Activated naive CD4-positive, alpha-beta T cell treated with anti-CD3 and anti-CD28 coated beads for 36 hours (primary cell): ENCODE data around the gene TBC1D21. TPM values are rescaled to one million over a fixed set of nuclear protein-coding genes. Genes with fewer than 3 reads are reported as not detected.

Source experiments
- CTCF ChIA-PET: fragments of 350-600 bp; sonication (Branson Sonifier 250); formaldehyde crosslinking; loops from one replicate; lab custom pipeline; 2021; ENCODE audit warnings: antibody characterized with exemption; lab: Charles Lee
- DNase-seq: peaks from one replicate; pipeline ENCODE4 v3.0.0-alpha.2; 2020
- H3K27ac Mint-ChIP-seq: one replicate; pipeline ENCODE4 v1.8.0; 2021; ENCODE audit warnings: mild to moderate bottlenecking, mixed read lengths
- H3K27me3 Mint-ChIP-seq: one replicate; pipeline ENCODE4 v1.8.0; 2021; ENCODE audit warnings: low read depth, mixed read lengths
- H3K36me3 Mint-ChIP-seq: one replicate; pipeline ENCODE4 v1.8.0; 2021; ENCODE audit warnings: low read depth, mixed read lengths
- H3K4me1 Mint-ChIP-seq: one replicate; pipeline ENCODE4 v1.8.0; 2021; ENCODE audit warnings: low read depth, mixed read lengths
- H3K4me3 Mint-ChIP-seq: one replicate; pipeline ENCODE4 v1.8.0; 2021; ENCODE audit warnings: mild to moderate bottlenecking, moderate library complexity, mixed read lengths
- H3K9me3 Mint-ChIP-seq: one replicate; pipeline ENCODE4 v1.8.0; 2021; ENCODE audit warnings: mixed read lengths
- intact Hi-C: fragments of 100-400 bp; cut with micrococcal nuclease; formaldehyde crosslinking; loops from one replicate; pipeline ENCODE4 v1.15.1; 2023
- total RNA-seq, 2 experiments: library from RNA; stranded (reverse); gene quantifications; one replicate each; pipeline ENCODE4 v1.2.3, GENCODE V29; 2021

TBC1D21 gene
- total RNA-seq, 2 experiments from 2014 or later, result not detected

DNA sequence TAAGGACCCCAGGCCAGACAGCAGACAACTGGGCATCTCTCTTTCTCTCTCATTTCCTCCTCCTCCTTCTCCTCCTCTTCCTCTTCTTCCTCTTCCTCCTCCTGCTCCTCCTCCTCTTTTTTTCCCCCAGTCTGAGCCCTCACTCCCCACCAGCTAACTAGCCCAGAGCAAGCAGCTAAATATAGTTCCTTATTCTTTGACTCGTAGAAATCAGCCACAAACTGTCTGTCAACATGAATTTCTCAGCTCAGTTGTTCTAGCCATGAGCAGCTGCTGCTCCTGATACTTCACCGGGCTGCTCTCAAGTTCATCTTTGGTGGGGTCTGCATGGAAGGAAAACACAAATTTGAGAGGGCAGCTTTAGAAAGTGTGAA lies 33.7 kb downstream of the TBC1D21 start:
- intact Hi-C loops, result loop anchor here (5.0 kb wide), 1 partner anchor 270 kb away; no protein-coding TSS in a partner anchor
- no peak overlapping the region for H3K4me3 Mint-ChIP-seq
- no peak for DNase-seq
- CTCF ChIA-PET, result interaction anchor here (0.7 to 6.1 kb wide), 13 partner anchors 8 to 57 kb away, joined by 3 to 82 read pairs (median 4); partner anchors contain the start of gene TBC1D21
- H3K27me3 Mint-ChIP-seq, result no peaks in the 10 kb centered on the region
- no peaks in the 10 kb centered on the region for H3K36me3 Mint-ChIP-seq
- no peak overlapping the region for H3K27ac Mint-ChIP-seq
- no peaks in the 10 kb centered on the region for H3K9me3 Mint-ChIP-seq
- H3K4me1 Mint-ChIP-seq, result no peaks in the 10 kb centered on the region

DNA sequence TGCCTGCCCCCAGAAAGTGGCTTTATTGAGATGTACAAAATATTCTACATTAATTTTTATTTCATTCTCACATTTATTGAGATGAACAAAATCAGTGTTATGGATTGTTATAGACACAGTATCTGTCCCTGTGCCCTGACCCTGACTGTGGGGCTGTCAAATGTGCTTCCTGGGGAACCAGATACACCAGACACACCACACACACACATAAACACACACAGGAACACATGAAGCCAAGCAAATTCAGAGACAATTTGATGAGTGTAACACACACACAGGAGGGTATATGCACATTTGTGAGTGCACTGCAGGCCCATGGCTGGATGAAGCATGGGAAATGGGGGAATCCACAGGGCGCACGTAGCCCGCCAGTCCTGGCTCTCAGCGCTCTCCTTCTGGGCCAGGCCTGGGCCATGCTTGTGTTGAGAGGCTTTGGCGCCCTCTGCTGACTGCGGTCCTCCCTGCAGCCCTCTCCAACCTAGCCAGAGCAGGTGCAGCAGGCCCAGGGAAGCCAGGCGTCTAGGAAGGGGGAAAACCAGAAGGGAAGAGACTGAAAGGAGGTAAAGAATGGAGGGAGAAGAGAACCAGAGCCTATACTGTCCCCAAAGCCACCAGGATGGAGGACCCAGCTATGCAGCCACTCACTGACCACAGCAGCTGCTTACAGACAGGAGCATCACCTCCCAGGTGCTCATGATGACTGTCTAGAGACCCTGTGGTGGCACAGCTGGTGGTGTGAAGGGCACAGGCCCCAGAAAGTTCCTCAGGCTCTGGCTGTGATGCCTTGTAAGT lies 34.9 kb downstream of the TBC1D21 start:
- no peaks in the 10 kb centered on the region for H3K27me3 Mint-ChIP-seq
- H3K36me3 Mint-ChIP-seq, result no peaks in the 10 kb centered on the region
- no peak overlapping the region for H3K4me3 Mint-ChIP-seq
- intact Hi-C loops, result loop anchor here (1.0 to 5.0 kb wide), 3 partner anchors 11 to 271 kb away; no protein-coding TSS in a partner anchor
- peak; percentile 89 for DNase-seq
- H3K4me1 Mint-ChIP-seq, result no peaks in the 10 kb centered on the region
- CTCF ChIA-PET, result interaction anchor here (0.6 to 6.1 kb wide), 14 partner anchors 8 to 1104 kb away, joined by 3 to 82 read pairs (median 6); partner anchors contain the start of gene TBC1D21
- no peak overlapping the region for H3K27ac Mint-ChIP-seq
- H3K9me3 Mint-ChIP-seq, result no peaks in the 10 kb centered on the region

DNA sequence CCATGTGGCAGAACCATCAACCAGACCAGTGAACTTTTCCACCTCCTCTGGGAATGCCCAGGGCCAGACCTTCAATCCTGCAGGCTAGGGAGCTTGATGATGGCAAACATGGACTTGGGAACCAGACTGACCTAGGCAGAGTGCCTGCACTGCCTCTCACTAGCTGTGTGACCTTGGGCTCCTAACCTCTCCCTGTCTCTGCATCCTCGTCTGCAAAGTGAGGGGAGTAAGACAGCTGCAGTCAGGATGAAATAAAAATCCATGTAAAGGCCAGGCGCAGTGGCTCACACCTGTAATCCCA lies 35.4 kb downstream of the TBC1D21 start:
- intact Hi-C loops, result loop anchor here (1.0 to 5.0 kb wide), 3 partner anchors 11 to 271 kb away; no protein-coding TSS in a partner anchor
- no peaks in the 10 kb centered on the region for H3K36me3 Mint-ChIP-seq
- no peak for DNase-seq
- CTCF ChIA-PET, result interaction anchor here (0.6 to 6.1 kb wide), 10 partner anchors 9 to 1104 kb away, joined by 3 to 82 read pairs (median 5); partner anchors contain the start of gene TBC1D21
- no peaks in the 10 kb centered on the region for H3K9me3 Mint-ChIP-seq
- H3K4me3 Mint-ChIP-seq, result no peak overlapping the region
- H3K27ac Mint-ChIP-seq, result no peak overlapping the region
- no peaks in the 10 kb centered on the region for H3K4me1 Mint-ChIP-seq
- H3K27me3 Mint-ChIP-seq, result no peaks in the 10 kb centered on the region

DNA sequence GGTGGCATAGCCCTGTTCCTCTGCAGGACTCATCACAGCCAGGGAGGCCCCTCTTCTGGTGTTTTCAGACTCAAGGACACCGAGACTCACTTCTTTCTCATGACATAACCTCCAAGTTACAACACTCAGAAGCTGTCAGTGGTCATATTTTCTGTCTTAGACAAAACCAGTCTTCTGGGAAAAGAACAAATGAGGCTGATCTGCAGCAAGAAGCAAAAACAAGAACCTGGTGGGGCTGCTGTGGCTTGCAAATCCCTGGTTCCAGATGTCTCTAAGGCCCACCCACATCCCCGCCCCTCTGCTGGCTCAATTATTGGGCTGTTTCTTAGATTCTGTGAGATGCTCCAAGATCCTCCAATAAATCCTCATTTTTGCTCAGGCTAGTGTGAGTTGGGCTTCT lies 36.3 kb downstream of the TBC1D21 start:
- no peak for DNase-seq
- Mint-ChIP-seq H3K27me3 (no peaks in the 10 kb centered on the region), H3K4me3 (no peak overlapping the region), H3K9me3 (no peaks in the 10 kb centered on the region), H3K27ac (no peak overlapping the region), H3K4me1 (no peaks in the 10 kb centered on the region), H3K36me3 (no peaks in the 10 kb centered on the region)
- CTCF ChIA-PET, result interaction anchor here (0.6 to 6.1 kb wide), 8 partner anchors 10 to 273 kb away, joined by 3 to 82 read pairs (median 8); partner anchors contain the start of gene TBC1D21
- intact Hi-C loops, result loop anchor here (5.0 kb wide), 1 partner anchor 272 kb away; no protein-coding TSS in a partner anchor

DNA sequence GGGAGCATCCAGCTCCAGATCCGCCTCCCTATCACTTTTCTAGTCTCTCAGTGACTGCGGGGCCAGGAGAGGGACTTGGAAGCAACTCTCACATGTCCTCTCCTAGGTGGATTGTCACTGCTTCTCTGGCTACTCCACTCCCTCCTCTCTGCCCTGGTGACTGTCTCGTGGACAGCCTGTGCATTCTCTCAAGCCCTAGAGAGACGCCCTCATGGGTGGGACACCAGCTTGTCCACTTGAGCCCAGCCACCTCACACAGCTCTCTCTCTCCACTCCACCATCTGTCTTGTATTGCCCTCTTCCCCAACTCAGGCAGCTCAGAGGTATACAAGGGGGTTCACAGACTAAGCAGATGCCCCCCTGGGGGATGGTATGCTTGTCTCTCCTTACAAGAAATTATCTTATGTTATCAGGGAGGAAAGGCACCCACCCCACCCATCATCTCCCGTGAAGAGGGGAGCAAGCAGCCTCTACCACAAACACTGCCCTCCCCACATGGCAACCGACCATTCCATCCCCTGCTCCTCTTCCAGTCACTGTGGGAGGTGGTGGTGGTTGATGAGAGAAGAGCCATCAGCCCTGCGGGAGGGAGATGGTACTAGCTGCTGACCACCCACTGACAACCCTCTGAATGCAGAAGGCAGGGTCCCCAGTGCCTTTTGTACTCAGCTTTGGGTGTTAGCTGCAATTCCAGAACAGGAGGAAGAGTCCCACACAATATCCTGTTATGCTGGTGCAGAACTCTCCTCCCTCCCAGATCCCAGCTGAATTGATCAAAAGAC lies 37.3 kb downstream of the TBC1D21 start:
- Mint-ChIP-seq H3K4me1 (no peaks in the 10 kb centered on the region), H3K4me3 (no peak overlapping the region), H3K36me3 (no peaks in the 10 kb centered on the region), H3K27me3 (no peaks in the 10 kb centered on the region), H3K27ac (no peak overlapping the region), H3K9me3 (no peaks in the 10 kb centered on the region)
- intact Hi-C loops, result no loop called here
- CTCF ChIA-PET, result interaction anchor here (1.1 to 6.1 kb wide), 5 partner anchors 10 to 274 kb away, joined by 3 to 82 read pairs (median 6); partner anchors contain the start of gene TBC1D21
- no peak for DNase-seq

DNA sequence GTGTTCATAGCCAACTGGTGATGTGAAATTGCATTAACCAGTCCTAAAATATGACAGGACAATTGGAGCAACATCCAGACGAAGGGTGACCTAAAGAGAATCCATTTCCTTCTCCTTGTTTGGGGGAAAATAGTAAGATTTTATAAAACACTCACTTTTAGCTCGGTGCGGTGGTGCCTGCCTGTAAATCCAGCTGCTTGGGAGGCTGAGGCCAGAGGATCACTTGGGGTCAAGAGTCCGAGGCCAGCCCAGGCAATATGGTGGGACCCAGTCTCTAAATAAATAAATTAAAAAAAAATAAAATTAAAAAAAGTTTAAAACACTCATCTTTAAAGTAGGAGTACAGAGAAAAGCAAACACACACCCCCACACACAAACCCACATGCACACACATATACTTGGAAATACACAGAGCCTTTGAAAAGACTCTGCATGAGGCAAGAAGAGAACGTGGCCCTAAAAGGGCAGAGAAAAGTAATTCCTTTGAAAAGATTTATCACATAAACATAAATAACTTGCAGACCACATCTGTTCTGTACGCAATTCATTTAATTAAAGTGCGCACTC lies 38.7 kb downstream of the TBC1D21 start:
- Mint-ChIP-seq H3K4me3 (no peak overlapping the region), H3K36me3 (no peaks in the 10 kb centered on the region), H3K9me3 (no peaks in the 10 kb centered on the region), H3K27ac (no peak overlapping the region), H3K4me1 (no peaks in the 10 kb centered on the region), H3K27me3 (no peaks in the 10 kb centered on the region)
- DNase-seq, result no peak
- intact Hi-C loops, result no loop called here
- CTCF ChIA-PET, result interaction anchor here (0.6 to 6.1 kb wide), 2 partner anchors 38 kb away, joined by 3 to 82 read pairs; partner anchors contain the start of gene TBC1D21

DNA sequence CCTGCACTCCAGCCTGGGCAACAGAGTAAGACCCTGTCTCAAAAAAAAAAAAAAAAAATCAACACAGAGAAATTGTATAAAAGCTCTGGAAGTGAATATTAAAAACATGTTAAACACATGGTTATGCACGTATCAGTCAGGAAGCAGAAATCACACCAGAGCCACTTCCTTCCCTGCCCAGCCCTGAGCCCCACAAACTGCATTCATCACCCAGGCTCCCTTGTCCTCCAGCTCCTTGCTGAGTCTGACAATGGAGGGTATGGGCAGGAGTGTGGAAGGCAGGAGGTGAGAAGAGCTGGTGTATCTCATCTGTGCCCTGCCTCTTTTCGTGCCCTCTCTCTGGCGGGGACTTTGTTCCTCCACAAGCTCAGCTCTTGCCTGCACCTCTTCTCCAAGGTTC lies 40.8 kb downstream of the TBC1D21 start:
- no peak overlapping the region for H3K4me3 Mint-ChIP-seq

DNA sequence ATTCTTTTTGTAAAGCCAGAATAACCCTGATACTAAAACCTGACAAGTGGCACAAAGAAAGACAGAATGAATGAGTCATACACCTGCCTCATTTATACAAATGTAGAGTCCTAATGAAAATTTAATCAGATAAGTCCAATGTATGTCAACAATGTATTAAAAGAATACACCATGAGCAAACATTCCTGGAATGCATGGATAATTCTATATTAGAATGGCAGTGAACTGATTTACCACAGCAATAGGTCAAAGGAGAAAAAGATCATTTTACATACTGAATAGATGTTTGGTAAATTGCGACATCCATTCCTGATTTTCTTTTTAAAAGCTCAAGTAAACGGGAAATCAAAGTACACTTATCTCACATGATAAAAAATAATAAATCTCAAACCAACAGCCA lies 41.7 kb downstream of the TBC1D21 start:
- Mint-ChIP-seq H3K9me3 (peaks cover 7% of the 10 kb centered on the region), H3K36me3 (peaks cover 20% of the 10 kb centered on the region), H3K4me1 (no peaks in the 10 kb centered on the region), H3K4me3 (no peak overlapping the region), H3K27me3 (no peaks in the 10 kb centered on the region), H3K27ac (no peak overlapping the region)
- intact Hi-C loops, result no loop called here
- no peak for DNase-seq
- CTCF ChIA-PET, result interaction anchor here (0.8 to 2.7 kb wide), 2 partner anchors 10 to 13 kb away, joined by 3 to 8 read pairs; no protein-coding TSS in a partner anchor

More for the DNA sequence above, 40.8 kb downstream of the TBC1D21 start:
- Mint-ChIP-seq H3K27me3 (no peaks in the 10 kb centered on the region), H3K4me1 (no peaks in the 10 kb centered on the region), H3K36me3 (peaks cover 15% of the 10 kb centered on the region), H3K27ac (no peak overlapping the region), H3K9me3 (peaks cover 7% of the 10 kb centered on the region)
- intact Hi-C loops, result no loop called here
- CTCF ChIA-PET, result interaction anchor here (0.7 to 2.3 kb wide), 3 partner anchors 13 to 181 kb away, joined by 3 to 9 read pairs (median 5); no protein-coding TSS in a partner anchor
- no peak for DNase-seq

DNA sequence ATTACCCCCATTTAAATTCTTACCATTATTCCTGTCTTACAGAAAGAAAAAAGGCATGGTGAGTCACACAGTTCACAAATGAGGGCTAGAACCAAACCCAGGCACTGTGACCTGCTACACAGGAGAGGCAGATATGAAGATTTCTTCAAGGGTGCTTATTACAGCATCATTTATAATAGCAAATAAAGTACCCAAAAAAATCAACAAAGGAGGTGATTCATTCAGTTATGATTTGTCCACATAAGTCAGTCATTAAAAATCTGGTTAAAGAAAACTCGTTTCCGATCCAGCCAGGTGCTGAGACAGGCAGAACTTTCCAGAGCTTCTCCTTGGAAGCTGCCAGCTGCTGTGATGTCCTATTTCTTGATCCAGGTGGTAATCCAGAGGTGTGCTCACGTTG lies 45.4 kb downstream of the TBC1D21 start:
- Mint-ChIP-seq H3K36me3 (peaks cover 22% of the 10 kb centered on the region), H3K4me1 (peaks cover 9% of the 10 kb centered on the region), H3K27ac (no peak overlapping the region), H3K4me3 (no peak overlapping the region), H3K9me3 (peaks cover 7% of the 10 kb centered on the region), H3K27me3 (no peaks in the 10 kb centered on the region)
- CTCF ChIA-PET, result interaction anchor here (1.0 kb wide), 1 partner anchor 12 kb away, joined by 3 read pairs; no protein-coding TSS in a partner anchor
- DNase-seq, result no peak
- intact Hi-C loops, result no loop called here

DNA sequence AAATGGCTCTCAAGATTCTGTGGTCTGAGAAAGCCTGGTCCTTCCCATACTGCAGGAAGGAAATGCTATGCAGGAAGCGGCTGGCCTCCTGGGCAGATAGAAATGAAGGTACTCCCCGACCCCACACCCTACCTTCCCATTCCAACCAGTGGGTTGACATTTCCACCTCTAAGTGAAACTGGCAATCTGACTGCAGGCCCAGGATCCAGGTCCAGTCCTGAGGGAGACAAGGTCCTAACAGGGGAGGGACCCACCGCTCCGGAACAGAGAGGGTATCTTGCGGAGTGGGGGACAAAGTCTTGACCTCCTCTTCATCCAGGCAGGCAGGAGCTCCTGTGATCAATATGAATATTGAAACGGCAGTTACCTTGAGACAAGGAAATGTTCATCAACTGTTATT lies 46.3 kb downstream of the TBC1D21 start:
- no peak overlapping the region for H3K27ac Mint-ChIP-seq
- H3K27me3 Mint-ChIP-seq, result no peaks in the 10 kb centered on the region
- CTCF ChIA-PET, result interaction anchor here (1.2 to 1.5 kb wide), 2 partner anchors 31 to 46 kb away, joined by 4 to 8 read pairs; partner anchors contain the start of gene TBC1D21
- intact Hi-C loops, result no loop called here
- H3K4me3 Mint-ChIP-seq, result no peak overlapping the region
- H3K4me1 Mint-ChIP-seq, result peaks cover 19% of the 10 kb centered on the region
- DNase-seq, result no peak
- H3K9me3 Mint-ChIP-seq, result peaks cover 7% of the 10 kb centered on the region
- H3K36me3 Mint-ChIP-seq, result peaks cover 22% of the 10 kb centered on the region

DNA sequence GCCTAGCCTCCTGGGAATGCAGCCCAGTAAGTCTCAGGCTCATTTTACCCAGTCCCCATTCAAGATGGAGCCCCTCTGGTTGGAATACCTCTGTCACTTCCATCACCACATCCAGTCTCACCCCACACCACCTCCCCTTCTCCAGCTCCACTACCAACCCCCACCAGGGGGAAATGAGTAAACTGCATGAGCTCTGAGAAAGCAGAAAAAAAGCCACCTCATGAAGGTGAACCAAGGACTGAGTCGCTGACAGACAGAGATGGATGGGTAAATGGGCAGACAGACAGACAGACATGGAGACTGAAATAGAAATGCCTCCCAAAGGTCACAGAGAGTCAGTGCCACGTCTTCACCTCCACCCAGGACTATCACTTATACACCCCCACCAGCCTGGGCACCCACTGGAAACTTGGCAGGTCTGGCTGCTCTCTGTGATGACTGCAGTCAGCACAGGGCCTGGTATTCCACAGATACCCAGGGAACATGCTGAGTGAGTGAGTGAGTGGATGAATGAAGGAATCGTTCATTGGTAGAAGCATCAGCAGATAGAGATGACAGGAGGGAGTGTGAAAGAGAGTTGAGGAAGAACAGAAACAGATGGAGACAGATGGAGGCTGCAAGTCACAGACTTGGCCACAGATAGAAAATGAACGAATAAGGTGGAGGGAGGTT lies 48.0 kb downstream of the TBC1D21 start:
- H3K9me3 Mint-ChIP-seq, result peaks cover 7% of the 10 kb centered on the region
- H3K4me3 Mint-ChIP-seq, result no peak overlapping the region
- H3K36me3 Mint-ChIP-seq, result peaks cover 22% of the 10 kb centered on the region
- peak; percentile 15 for DNase-seq
- intact Hi-C loops, result no loop called here
- H3K27me3 Mint-ChIP-seq, result no peaks in the 10 kb centered on the region
- CTCF ChIA-PET, result interaction anchor here (0.9 to 1.5 kb wide), 4 partner anchors 13 to 73 kb away, joined by 3 to 8 read pairs (median 3); partner anchors contain the start of gene TBC1D21
- H3K27ac Mint-ChIP-seq, result peak overlapping the region; percentile 10
- H3K4me1 Mint-ChIP-seq, result peaks cover 29% of the 10 kb centered on the region
